GM18517 (cell line): ENCODE results near the gene FSCB.
"Not testable (repeated sequence)": the region's sequence is repeated elsewhere in the genome, so short reads cannot be mapped to it uniquely, and the experiment has no call there.

Experiments used
- ATAC-seq: cut with Tn5 transposase; IDR thresholded peaks from one replicate; pipeline ENCODE4 v1.9.1; 2021; ENCODE audit warnings: mild to moderate bottlenecking, moderate library complexity; ENCODE audit not compliant: unreplicated experiment

Gene FSCB

GRCh38 chr14:44507183-44507582 is at the start of gene FSCB:
TSS of gene FSCB (minus strand) at chr14:44507283. CDS start at chr14:44506987, 296 bp downstream.
- no peak for ATAC-seq

- no peak for ATAC-seq
Observed at GRCh38 chr14:44531658-44532057, 24.6 kb upstream of the FSCB start.

DNA sequence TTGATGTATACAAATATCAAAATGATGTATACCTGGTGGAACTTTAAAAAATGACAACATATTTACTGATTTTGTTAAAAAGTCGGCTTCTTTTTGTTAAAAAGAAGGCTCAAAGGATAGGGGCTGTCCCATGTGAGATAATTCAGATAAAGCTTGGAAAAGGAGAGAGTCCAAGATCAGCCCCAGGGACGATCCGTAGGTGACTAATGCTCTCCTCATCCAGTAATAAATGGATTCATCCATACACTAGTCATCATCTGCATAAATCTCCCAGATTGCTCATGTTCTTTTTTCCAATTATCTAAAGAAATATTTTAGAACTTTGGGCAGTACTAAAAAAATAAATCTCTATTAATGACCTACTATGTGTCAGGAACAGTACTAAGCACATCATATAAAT is 23.4 kb upstream of the FSCB start:
- no peak for ATAC-seq

DNA sequence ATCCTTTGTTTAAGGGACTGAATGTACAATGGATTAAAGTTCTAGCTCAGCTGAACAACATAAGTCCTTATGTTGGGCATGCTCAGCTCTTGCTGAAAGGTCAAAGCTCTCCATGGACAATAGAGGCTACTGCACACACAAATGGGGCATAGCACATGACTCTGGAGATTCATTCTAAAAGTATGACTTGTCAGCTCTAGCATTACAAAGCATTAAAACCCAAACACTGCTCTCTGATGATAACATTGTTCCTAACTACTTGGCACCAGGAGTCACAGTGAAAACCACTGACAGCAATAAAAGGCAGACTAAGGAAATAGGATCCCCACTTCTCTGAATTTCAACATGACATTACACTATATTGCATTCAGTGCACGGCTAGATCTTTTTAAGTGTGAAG is 21.9 kb upstream of the FSCB start:
- ATAC-seq = no peak

DNA sequence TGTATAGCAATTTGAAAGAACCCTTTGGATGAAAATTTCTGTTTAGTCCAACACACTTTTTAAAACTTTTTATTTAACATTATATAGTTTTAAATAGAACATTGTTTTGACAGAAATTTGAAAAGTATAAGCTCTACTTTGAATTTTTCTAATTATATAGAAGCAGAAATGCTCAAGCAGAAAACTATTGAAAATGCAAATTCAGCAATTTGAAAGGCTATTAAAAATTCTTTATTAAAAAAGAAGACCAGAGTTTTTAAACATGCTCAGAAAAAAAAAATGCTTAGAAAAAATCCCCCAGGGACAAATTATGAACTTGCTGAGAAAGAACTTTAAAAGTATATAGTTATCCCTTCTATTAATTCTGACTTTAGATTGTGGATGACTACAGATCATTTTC is 21.1 kb upstream of the FSCB start:
- ATAC-seq = no peak

- no peak for ATAC-seq
Observed at GRCh38 chr14:44525237-44525636, 18.2 kb upstream of the FSCB start.

DNA sequence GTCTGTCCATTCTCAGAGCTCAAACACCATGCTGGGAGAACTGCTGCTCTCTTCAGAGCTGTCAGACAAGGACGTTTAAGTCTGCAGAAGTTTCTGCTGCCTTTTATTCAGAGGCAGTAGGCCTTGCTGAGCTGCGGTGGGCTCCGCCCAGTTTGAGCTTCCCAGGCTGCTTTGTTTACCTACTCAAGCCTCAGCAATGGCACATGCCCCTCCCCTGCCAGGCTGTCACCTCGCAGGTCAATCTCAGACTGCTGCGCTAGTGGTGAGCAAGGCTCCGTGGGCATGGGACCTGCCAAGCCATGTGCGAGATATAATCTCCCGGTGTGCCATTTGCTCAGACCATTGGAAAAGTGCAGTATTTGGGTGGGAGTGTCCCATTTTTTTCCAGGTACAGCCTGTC is 8.6 kb upstream of the FSCB start:
- ATAC-seq = not testable (repeated sequence)

DNA sequence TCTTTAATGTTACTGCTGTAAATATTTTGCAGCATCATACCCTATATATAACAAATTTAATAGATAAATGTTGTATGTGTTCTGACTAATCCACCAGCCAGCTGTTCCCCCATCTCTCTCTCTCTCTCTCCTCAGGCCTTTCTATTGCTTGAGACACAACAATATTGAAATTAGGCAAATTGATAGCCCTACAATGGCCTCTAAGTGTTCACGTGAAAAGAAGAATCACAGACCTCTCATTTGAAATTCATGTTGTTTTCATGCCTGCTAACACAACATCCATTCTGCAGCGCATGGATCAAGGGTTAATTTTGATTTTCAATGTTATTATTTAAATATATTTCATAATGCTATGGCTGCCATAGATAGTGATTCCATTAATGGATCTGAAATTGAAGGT is 1.8 kb upstream of the FSCB start:
- no peak for ATAC-seq

GRCh38 chr14:44505588-44505987 is 1.5 kb downstream of the FSCB start:
- no peak for ATAC-seq

- ATAC-seq = no peak
Observed at GRCh38 chr14:44497148-44497547, 9.9 kb downstream of the FSCB start.

DNA sequence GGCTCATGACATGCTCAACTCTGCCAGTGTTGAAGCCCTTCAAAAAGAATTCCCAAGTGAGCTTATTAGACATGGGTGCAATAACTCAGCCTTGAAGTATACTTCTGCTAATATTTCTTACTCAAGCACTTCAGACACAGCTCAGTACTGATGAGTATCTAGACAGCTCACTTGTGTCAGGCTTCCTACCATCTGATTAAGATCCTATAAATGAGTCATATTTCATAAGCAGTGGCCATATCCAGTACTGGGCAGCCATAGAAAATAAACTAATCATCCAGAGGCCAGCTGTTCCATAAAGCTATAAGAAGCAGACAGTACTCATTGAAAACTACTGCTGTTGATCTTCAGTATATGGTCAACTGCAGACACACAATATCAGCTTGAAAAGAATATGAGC is 12.9 kb downstream of the FSCB start:
- ATAC-seq = no peak

- ATAC-seq = no peak
Observed at GRCh38 chr14:44490966-44491365, 16.1 kb downstream of the FSCB start.

- no peak for ATAC-seq
Observed at GRCh38 chr14:44477953-44478352, 29.1 kb downstream of the FSCB start.

DNA sequence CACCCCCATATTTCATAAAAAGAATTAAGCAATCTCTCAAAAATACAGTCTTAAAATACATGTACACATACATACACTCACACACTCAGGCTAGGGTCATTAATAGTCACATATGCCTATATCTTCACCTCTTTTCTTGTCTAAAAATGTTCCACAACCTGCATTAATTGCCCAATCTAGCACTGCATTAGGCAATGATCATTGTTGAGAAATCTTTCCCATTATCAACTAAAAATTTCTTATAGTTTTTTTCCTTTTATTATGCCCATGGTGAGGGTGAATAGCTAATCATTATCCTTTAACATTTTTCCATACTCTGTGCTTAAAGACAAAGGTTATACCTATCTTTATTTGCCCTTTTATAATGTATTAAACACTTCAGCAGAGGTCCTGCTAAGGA is 38.3 kb downstream of the FSCB start:
- ATAC-seq = no peak

GRCh38 chr14:44463356-44464004 is 43.6 kb downstream of the FSCB start:
- ATAC-seq = no peak

DNA sequence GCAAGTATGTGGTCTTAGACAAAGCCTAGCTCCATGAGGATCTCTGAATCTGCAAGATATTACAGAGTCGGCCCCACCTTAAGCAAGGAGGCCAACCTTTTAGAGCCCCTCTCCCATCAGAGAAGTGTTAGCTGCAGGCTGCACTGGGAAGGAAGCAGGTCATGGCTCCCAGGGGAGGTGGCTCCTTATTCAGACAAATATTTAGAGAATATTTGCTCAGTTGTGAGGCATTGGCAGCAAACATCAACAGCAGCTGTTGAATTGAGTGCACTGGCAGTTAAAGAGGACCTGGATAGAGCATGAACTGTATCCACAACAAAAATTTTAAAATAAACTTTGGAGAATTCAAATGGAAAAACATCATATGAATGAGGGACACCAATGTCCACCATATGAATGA is 44.7 kb downstream of the FSCB start:
- no peak for ATAC-seq

DNA sequence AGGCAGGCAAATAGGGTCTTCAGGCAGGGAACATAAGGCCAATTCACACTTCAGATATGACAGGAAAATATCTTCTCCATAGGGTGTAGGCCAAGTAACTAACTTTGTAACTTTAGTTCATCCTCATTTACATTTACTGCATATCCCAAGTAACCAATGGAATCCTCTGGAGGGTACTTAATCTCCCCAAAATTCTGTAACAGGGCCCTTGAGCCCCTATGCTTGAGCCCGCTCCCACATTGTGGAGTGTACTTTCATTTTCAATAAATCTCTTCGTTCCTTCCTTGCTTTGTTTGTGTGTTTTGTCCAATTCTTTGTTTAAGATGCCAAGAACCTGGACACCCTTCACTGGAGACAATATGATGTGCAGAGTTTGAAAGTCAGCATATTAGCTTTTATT is 45.3 kb downstream of the FSCB start:
- no peak for ATAC-seq
